AG04450 (cell line): Measurements from ENCODE around the gene BFSP1. TPM values are rescaled to one million over a fixed set of nuclear protein-coding genes. Genes with fewer than 3 reads are reported as not detected.

Experiments used
- CTCF ChIA-PET: fragments of 300-600, 350-600 bp; formaldehyde crosslinking; extraction: SDS; loops from one replicate; lab custom pipeline; 2022; ENCODE audit warnings: antibody characterized with exemption, inconsistent platforms; lab: Charles Lee
- POLR2A ChIA-PET: fragments of 350-600 bp; formaldehyde crosslinking; extraction: SDS; loops from one replicate; lab custom pipeline; 2021; ENCODE audit warnings: antibody characterized with exemption, inconsistent platforms; lab: Yijun Ruan, JAX
- DNase-seq: peaks from one replicate; pipeline ENCODE4 v3.0.0-alpha.2; 2011; ENCODE audit warnings: low read depth, low spot score
- H3K27ac ChIP-seq: one replicate; pipeline ENCODE4 v1.5.1; 2012; ENCODE audit warnings: low read depth, low read length, control low read depth
- H3K27me3 ChIP-seq: one replicate; pipeline ENCODE4 v1.6.0; 2012; ENCODE audit warnings: low read length; ENCODE audit not compliant: control insufficient read depth, insufficient read depth
- H3K4me3 ChIP-seq: 2 replicates; pipeline ENCODE4 v1.5.1; 2011; ENCODE audit warnings: mild to moderate bottlenecking, low read depth, low read length, control low read depth
- H3K9me3 ChIP-seq: 2 replicates; pipeline ENCODE4 v1.5.1; 2012; ENCODE audit warnings: low read length; ENCODE audit not compliant: control insufficient read depth, insufficient read depth
- polyA plus RNA-seq: library from polyadenylated mRNA; depleted of rRNA; stranded (reverse); fragments of >200 nt; gene quantifications from 2 replicates; pipeline ENCODE4 v1.2.3, GENCODE V29; 2011
- TF ChIP-seq, protein P1 (sequence below): IDR thresholded peaks from 2 replicates; pipeline ENCODE4 v1.5.1; 2011; ENCODE audit warnings: low read depth, low read length, control low read depth, inconsistent platforms

BFSP1 gene
- polyA plus RNA-seq, 1 experiment, result 2.9 TPM

DNA sequence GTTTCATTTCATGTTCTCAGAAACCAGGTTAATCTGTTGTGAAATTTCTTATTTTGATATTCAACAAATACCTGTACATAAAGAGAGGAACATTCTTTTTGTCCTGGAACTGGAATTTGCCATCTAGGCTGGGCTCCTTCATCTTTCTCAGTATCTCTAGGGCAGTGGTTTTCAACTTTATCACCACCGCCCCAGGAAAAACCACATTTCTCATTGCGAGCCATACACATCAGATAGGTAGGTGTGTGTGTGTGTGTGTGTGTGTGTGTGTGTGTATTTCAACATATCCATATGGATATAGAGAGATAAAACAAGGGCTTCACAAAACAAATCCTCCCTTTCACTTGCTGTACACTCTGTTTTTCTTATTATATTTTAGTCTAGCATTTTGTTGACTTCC is 24.1 kb downstream of the BFSP1 start:
- Histone ChIP-seq H3K9me3 (no peaks in the 10 kb centered on the region; the same call in 1 of the 2 replicates), H3K4me3 (no peak overlapping the region), H3K27me3 (peaks cover 2% of the 10 kb centered on the region), H3K27ac (no peak overlapping the region)
- DNase-seq, result no peak
- TF ChIP-seq, protein P1, sequence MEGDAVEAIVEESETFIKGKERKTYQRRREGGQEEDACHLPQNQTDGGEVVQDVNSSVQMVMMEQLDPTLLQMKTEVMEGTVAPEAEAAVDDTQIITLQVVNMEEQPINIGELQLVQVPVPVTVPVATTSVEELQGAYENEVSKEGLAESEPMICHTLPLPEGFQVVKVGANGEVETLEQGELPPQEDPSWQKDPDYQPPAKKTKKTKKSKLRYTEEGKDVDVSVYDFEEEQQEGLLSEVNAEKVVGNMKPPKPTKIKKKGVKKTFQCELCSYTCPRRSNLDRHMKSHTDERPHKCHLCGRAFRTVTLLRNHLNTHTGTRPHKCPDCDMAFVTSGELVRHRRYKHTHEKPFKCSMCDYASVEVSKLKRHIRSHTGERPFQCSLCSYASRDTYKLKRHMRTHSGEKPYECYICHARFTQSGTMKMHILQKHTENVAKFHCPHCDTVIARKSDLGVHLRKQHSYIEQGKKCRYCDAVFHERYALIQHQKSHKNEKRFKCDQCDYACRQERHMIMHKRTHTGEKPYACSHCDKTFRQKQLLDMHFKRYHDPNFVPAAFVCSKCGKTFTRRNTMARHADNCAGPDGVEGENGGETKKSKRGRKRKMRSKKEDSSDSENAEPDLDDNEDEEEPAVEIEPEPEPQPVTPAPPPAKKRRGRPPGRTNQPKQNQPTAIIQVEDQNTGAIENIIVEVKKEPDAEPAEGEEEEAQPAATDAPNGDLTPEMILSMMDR, result no peak
- ChIA-PET CTCF (interaction anchor here (3.3 kb wide), 1 partner anchor 489 kb away, joined by 44 read pairs; no protein-coding TSS in a partner anchor), POLR2A (no interaction called here)

DNA sequence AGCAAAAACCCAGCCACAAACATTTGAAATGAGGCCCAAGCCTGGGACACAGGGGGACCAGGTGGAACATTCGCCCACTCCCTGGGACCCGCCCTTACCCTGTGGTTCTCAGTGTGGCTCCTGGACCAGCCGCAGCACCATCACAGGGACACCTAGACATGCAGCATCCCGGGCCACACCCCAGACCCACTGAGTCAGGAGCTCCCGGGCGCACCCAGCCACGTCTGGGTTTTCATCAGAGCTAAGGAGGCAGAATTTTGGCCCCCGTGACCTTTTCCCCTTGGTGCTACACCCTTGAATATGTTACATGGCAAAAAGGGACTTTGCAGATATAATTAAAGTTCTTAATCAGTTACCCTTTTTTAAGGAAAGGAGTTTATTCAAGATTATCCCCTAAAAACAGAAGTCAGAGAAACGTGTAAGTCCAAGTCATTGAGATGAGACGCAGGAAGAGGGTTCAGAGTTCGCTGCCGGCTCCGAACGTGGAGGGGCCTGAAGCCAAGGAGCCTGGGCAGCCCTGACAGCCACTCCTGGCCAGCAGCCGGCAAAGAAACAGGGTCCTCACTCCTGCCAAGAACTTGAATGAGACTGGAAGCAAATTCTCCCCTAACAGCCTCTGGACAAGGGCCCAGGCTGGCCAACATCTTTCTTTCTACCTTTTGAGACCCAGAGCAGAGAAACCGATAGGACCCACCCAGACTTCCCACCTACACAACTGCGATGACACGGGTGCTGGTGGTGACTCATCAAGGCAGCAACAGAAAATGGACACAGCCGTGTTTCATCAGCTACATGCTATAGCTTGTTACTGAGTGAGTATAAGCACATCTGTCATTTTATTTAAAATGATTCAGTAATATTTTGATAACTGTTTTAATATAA is 25.3 kb downstream of the BFSP1 start:
- H3K27me3 ChIP-seq, result peaks cover 7% of the 10 kb centered on the region
- no peak overlapping the region for H3K4me3 ChIP-seq
- CTCF ChIA-PET, result interaction anchor here (0.6 to 3.3 kb wide), 35 partner anchors 8 to 781 kb away, joined by 3 to 44 read pairs (median 4); partner anchors contain the start of gene RRBP1
- H3K27ac ChIP-seq, result peak overlapping the region; percentile 21
- TF ChIP-seq, protein P1, result no peak
- POLR2A ChIA-PET, result interaction anchor here (0.6 to 1.6 kb wide), 6 partner anchors 20 to 457 kb away, joined by 3 to 4 read pairs (median 3); partner anchors contain the start of gene DSTN
- DNase-seq, result no peak
- H3K9me3 ChIP-seq, result no peaks in the 10 kb centered on the region; the same call in 1 of the 2 replicates

DNA sequence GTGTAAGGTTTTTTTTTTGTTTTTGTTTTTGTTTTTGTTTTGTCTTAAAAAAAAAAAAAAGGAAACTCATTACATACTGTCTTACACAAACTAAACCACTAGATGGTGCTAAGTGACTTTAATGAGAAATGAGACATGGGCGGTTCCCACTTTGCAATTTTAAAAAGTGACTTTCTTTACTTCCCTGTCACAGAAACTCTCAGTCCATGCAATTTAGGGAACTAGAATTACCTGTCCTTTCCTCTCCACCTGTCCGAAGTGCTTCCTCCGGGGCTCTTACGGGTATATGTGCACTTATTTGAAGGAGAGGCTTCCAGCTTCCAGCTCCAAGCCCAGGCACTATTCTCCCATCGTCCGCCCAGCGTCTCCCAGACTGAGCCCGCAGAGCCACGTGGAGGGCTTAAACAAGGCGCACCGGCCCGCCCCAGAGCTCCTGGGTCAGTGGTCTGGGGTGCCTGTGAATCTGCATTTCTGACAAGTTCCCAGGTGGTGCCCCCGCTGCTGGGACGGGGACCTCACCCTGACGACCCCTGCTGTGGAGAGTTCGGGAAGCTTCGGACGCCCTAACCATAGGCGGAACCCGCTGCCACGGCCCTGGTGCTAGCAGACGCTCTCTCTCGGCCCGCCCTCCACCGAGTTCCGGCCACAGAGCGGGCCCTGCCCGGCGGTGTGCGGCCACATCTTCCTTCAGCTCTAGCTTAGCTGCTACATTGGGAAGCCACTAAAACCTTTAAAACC is 26.1 kb downstream of the BFSP1 start:
- DNase-seq, result no peak
- no peak overlapping the region for H3K27ac ChIP-seq
- POLR2A ChIA-PET, result interaction anchor here (0.6 to 1.6 kb wide), 5 partner anchors 26 to 838 kb away, joined by 3 to 4 read pairs (median 3); no protein-coding TSS in a partner anchor
- peak overlapping the region; percentile 58 for H3K4me3 ChIP-seq
- peaks cover 7% of the 10 kb centered on the region for H3K27me3 ChIP-seq
- CTCF ChIA-PET, result interaction anchor here (0.6 to 3.3 kb wide), 63 partner anchors 8 to 1853 kb away, joined by 3 to 44 read pairs (median 4); partner anchors contain the start of genes DZANK1 and RRBP1
- H3K9me3 ChIP-seq, result no peaks in the 10 kb centered on the region; the same call in 1 of the 2 replicates
- TF ChIP-seq, protein P1, result peak; percentile 64

DNA sequence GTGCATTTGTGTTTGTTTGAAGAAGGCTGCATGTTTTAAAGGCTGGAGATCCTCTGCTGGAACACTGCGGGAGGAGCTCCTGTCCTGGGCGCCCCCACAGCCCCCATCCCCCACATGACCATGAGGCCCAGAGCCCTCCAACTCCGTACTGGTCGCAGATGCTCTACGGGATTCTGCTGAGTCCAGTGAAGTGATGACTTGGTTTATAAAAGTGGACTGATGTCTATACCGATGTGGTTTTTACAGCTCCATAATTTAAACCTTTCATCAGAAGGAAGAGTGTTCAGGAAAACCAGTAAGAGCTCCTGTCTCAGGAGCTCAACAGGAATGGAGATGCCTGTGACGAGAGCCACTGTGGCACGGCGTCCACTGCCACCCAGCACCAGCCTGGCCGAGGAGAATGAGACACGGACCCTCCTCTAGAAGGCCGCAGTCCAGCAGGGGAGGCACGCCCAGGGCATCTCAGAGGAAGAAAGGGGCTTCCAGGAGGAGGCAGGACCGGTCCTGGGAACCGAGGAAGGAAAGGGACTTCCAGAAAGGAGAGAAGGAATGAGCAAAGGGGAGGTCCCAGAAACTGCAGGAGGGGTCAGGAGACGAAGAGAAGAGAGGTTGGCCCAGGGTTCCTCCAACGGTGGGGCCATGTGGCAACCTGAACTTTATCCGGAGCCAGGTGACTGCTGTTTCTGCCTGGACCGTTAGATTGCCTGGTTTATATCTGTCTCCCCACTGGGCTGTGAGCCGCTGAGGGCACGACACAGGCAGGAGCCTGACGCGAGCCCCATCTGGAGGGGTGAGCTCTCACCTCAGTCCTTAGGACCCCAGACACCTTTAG is 26.9 kb downstream of the BFSP1 start:
- H3K9me3 ChIP-seq, result no peaks in the 10 kb centered on the region; the same call in 1 of the 2 replicates
- CTCF ChIA-PET, result interaction anchor here (0.6 to 3.3 kb wide), 60 partner anchors 8 to 1852 kb away, joined by 3 to 44 read pairs (median 4); partner anchors contain the start of genes DZANK1 and RRBP1
- POLR2A ChIA-PET, result interaction anchor here (0.6 to 1.6 kb wide), 3 partner anchors 26 to 839 kb away, joined by 3 read pairs; no protein-coding TSS in a partner anchor
- DNase-seq, result no peak
- no peak overlapping the region for H3K27ac ChIP-seq
- H3K4me3 ChIP-seq, result peak overlapping the region; percentile 35
- H3K27me3 ChIP-seq, result peaks cover 7% of the 10 kb centered on the region
- TF ChIP-seq, protein P1, result no peak
